Activated naive CD4-positive, alpha-beta T cell treated with anti-CD3 and anti-CD28 coated beads, Interleukin-2, amount 50 U/mL, for 72 hours (primary cell): ENCODE data around the gene PNMA8C. TPM values are rescaled to one million over a fixed set of nuclear protein-coding genes. Genes with fewer than 3 reads are reported as not detected.
"Not testable (repeated sequence)": the region's sequence is repeated elsewhere in the genome, so short reads cannot be mapped to it uniquely, and the experiment has no call there.

Experiments
- ATAC-seq, 2 donors: fragments of 150-1000 bp; cut with Tn5 transposase; 2 replicates each; pipeline ENCODE4 v1.10.0; 2021; ENCODE audit warnings: mild to moderate bottlenecking in 2 of 2, moderate library complexity in 2 of 2
- DNase-seq, 2 donors: peaks; one replicate each; pipeline ENCODE4 v3.0.0; 2021 to 2022; ENCODE audit warnings: low spot score in 2 of 2
- H3K27ac Mint-ChIP-seq, 2 donors: one replicate each; pipeline ENCODE4 v1.8.0; 2022; ENCODE audit warnings: mild to moderate bottlenecking in 2 of 2, mixed read lengths in 2 of 2
- H3K36me3 Mint-ChIP-seq, 2 donors: one replicate each; pipeline ENCODE4 v1.8.0; 2022; ENCODE audit warnings: mixed read lengths in 2 of 2
- H3K9me3 Mint-ChIP-seq, 2 donors: one replicate each; pipeline ENCODE4 v1.8.0; 2022; ENCODE audit warnings: mixed read lengths in 2 of 2
- total RNA-seq, 2 donors: library from RNA; stranded (reverse); gene quantifications; one replicate each; pipeline ENCODE4 v1.2.3, GENCODE V29; 2022

The PNMA8C gene
- total RNA-seq, 2 donors from 2014 or later, result not detected

- DNase-seq, result no peak
- Mint-ChIP-seq H3K27ac (no peak overlapping the region), H3K9me3 (no peaks in the 10 kb centered on the region), H3K36me3 (peaks cover 0 to 7% of the 10 kb centered on the region in 2 donors)
- peak in 1 of 2 donors; percentile 67 for ATAC-seq
These were observed 23.8 kb downstream of the PNMA8C start for GRCh38 chr19:46404753-46405468.

GRCh38 chr19:46404055-46404752 is 24.5 kb downstream of the PNMA8C start:
- peak overlapping the region in 1 of 2 donors; percentile 4 for H3K27ac Mint-ChIP-seq
- peaks cover 0 to 7% of the 10 kb centered on the region in 2 donors for H3K36me3 Mint-ChIP-seq
- no peak for DNase-seq
- peak in 1 of 2 donors; percentile 29 for ATAC-seq
- no peaks in the 10 kb centered on the region for H3K9me3 Mint-ChIP-seq

- DNase-seq, result no peak
- Mint-ChIP-seq H3K9me3 (no peaks in the 10 kb centered on the region), H3K27ac (no peak overlapping the region), H3K36me3 (peaks cover 0 to 7% of the 10 kb centered on the region in 2 donors)
- ATAC-seq, result peak in 1 of 2 donors; percentile 42
These were observed 26.0 kb downstream of the PNMA8C start for GRCh38 chr19:46402725-46403124.

- H3K9me3 Mint-ChIP-seq, H3K36me3 Mint-ChIP-seq, H3K27ac Mint-ChIP-seq, ATAC-seq, DNase-seq: not testable (repeated sequence)
These were observed 30.8 kb downstream of the PNMA8C start for GRCh38 chr19:46397801-46398479.

GRCh38 chr19:46394402-46394797 is 34.3 kb downstream of the PNMA8C start:
- Mint-ChIP-seq H3K9me3 (no peaks in the 10 kb centered on the region), H3K36me3 (peaks cover 3 to 6% of the 10 kb centered on the region in 2 donors), H3K27ac (no peak overlapping the region)
- DNase-seq, result no peak
- ATAC-seq, result peak in 1 of 2 donors; percentile 19

GRCh38 chr19:46393456-46394401 is 35.0 kb downstream of the PNMA8C start:
- no peaks in the 10 kb centered on the region for H3K9me3 Mint-ChIP-seq
- H3K36me3 Mint-ChIP-seq, result peaks cover 4 to 13% of the 10 kb centered on the region in 2 donors
- H3K27ac Mint-ChIP-seq, result peak overlapping the region in 1 of 2 donors; percentile 40
- ATAC-seq (no peak), DNase-seq (no peak)

- no peak for ATAC-seq
- H3K9me3 Mint-ChIP-seq, result no peaks in the 10 kb centered on the region
- no peak overlapping the region for H3K27ac Mint-ChIP-seq
These were observed 35.9 kb downstream of the PNMA8C start for GRCh38 chr19:46392837-46393236.

GRCh38 chr19:46392252-46392801 is 36.4 kb downstream of the PNMA8C start:
- no peaks in the 10 kb centered on the region for H3K9me3 Mint-ChIP-seq
- peaks cover 4 to 23% of the 10 kb centered on the region in 2 donors for H3K36me3 Mint-ChIP-seq
- DNase-seq (no peak), ATAC-seq (no peak)
- no peak overlapping the region for H3K27ac Mint-ChIP-seq

More at GRCh38 chr19:46392837-46393236, 35.9 kb downstream of the PNMA8C start:
- H3K36me3 Mint-ChIP-seq, result peaks cover 4 to 18% of the 10 kb centered on the region in 2 donors
- DNase-seq, result no peak

- Mint-ChIP-seq H3K27ac (no peak overlapping the region), H3K36me3 (peaks cover 4 to 27% of the 10 kb centered on the region in 2 donors), H3K9me3 (no peaks in the 10 kb centered on the region)
- DNase-seq, result no peak
- no peak for ATAC-seq
These were observed 37.2 kb downstream of the PNMA8C start for GRCh38 chr19:46391296-46392251.

- DNase-seq, result no peak
- Mint-ChIP-seq H3K36me3 (peaks cover 4 to 27% of the 10 kb centered on the region in 2 donors), H3K9me3 (no peaks in the 10 kb centered on the region), H3K27ac (no peak overlapping the region)
- no peak for ATAC-seq
These were observed 37.9 kb downstream of the PNMA8C start for GRCh38 chr19:46390866-46391265.

- no peaks in the 10 kb centered on the region for H3K9me3 Mint-ChIP-seq
- no peak for ATAC-seq
- no peak overlapping the region for H3K27ac Mint-ChIP-seq
These were observed 38.4 kb downstream of the PNMA8C start for GRCh38 chr19:46390121-46390858.

GRCh38 chr19:46388311-46389095 is 40.2 kb downstream of the PNMA8C start:
- DNase-seq (no peak), ATAC-seq (no peak)
- Mint-ChIP-seq H3K27ac (no peak overlapping the region), H3K9me3 (no peaks in the 10 kb centered on the region), H3K36me3 (peaks cover 4 to 27% of the 10 kb centered on the region in 2 donors)

More at GRCh38 chr19:46390121-46390858, 38.4 kb downstream of the PNMA8C start:
- no peak for DNase-seq
- H3K36me3 Mint-ChIP-seq, result peaks cover 4 to 27% of the 10 kb centered on the region in 2 donors

- ATAC-seq, result no peak
- H3K27ac Mint-ChIP-seq, result no peak overlapping the region
- H3K9me3 Mint-ChIP-seq, result no peaks in the 10 kb centered on the region
- peaks cover 6 to 27% of the 10 kb centered on the region in 2 donors for H3K36me3 Mint-ChIP-seq
- DNase-seq, result no peak
These were observed 41.0 kb downstream of the PNMA8C start for GRCh38 chr19:46387713-46388130.
